Astrocyte of the cerebellum (primary cell): ENCODE measurements around the gene FAM234B.
A peak's percentile ranks its signal among the peaks of the same experiment; 100 is the strongest.

ENCODE experiments used
- DNase-seq: peaks from one replicate; pipeline ENCODE4 v3.0.0-alpha.2; 2011; ENCODE audit warnings: low read depth
- H3K4me3 ChIP-seq: 2 replicates; pipeline ENCODE4 v1.5.1; 2011; ENCODE audit warnings: mild to moderate bottlenecking, low read depth, low read length, moderate library complexity
- CTCF ChIP-seq: IDR thresholded peaks from 2 replicates; pipeline ENCODE4 v1.5.1; 2012; ENCODE audit warnings: low read length, low read depth, moderate library complexity, mild to moderate bottlenecking; ENCODE audit errors: missing control alignments
- in situ Hi-C: cut with HindIII; loops from 2 replicates; pipeline ENCODE4 v1.10.0; 2017; ENCODE audit warnings: low sequenced_read_pairs

Gene FAM234B

GRCh38 chr12:13044002-13044905, at the start of gene FAM234B:
TSS of gene FAM234B (plus strand) at chr12:13044381. CDS start at chr12:13044404, 23 bp downstream.
- no peak for DNase-seq
- in situ Hi-C loops = no loop called here
- H3K4me3 ChIP-seq = peak within 1 kb of the TSS; percentile 98
- TF ChIP-seq CTCF = peak; percentile 20

- in situ Hi-C loops = no loop called here
- no peak for DNase-seq
- no peak for TF ChIP-seq CTCF
- no peak overlapping the region for H3K4me3 ChIP-seq
Measured at GRCh38 chr12:12995088-12995487, 49.1 kb upstream of the FAM234B start.

- DNase-seq = no peak
- no peak for TF ChIP-seq CTCF
- in situ Hi-C loops = no loop called here
- H3K4me3 ChIP-seq = no peak overlapping the region
Measured at GRCh38 chr12:12996209-12996608, 48.0 kb upstream of the FAM234B start.

GRCh38 chr12:12997156-12997555, 47.0 kb upstream of the FAM234B start:
- in situ Hi-C loops = no loop called here
- H3K4me3 ChIP-seq = no peak overlapping the region
- TF ChIP-seq CTCF = no peak

GRCh38 chr12:12997734-12998133, 46.4 kb upstream of the FAM234B start:
- in situ Hi-C loops = no loop called here
- no peak overlapping the region for H3K4me3 ChIP-seq
- no peak for TF ChIP-seq CTCF
- no peak for DNase-seq

More at GRCh38 chr12:12997156-12997555, 47.0 kb upstream of the FAM234B start:
- DNase-seq = no peak

GRCh38 chr12:12998248-12998647, 45.9 kb upstream of the FAM234B start:
- H3K4me3 ChIP-seq = no peak overlapping the region
- in situ Hi-C loops = no loop called here
- TF ChIP-seq CTCF = no peak
- DNase-seq = no peak
